Gastrocnemius medialis (tissue), 4 donors: Measurements from ENCODE around the gene BNC2. TPM values are rescaled to one million over a fixed set of nuclear protein-coding genes. Genes with fewer than 3 reads are reported as not detected.
"Not testable (repeated sequence)": the region's sequence is repeated elsewhere in the genome, so short reads cannot be mapped to it uniquely, and the experiment has no call there.

ENCODE experiments used
- ATAC-seq, 2 donors: fragments of 150-250 bp; one replicate each; pipeline ENCODE4 v1.9.1; 2016
- DNase-seq, 2 donors: peaks; one replicate each; pipeline ENCODE4 v3.0.0-alpha.2; 2019
- H3K27ac ChIP-seq, 4 donors: fragments of 200-600 bp; sonication (generic); 1 replicate in 1 of 4; 2 replicates in 3 of 4; pipeline ENCODE4 v1.5.1; 2016 to 2018; ENCODE audit warnings: mild to moderate bottlenecking in 2 of 4, moderate library complexity in 1 of 4
- H3K27me3 ChIP-seq, 3 donors: fragments of 200-600 bp; sonication (generic) in 2 of 3; 1 replicate in 1 of 3; 2 replicates in 2 of 3; pipeline versions ENCODE4 v1.5.1 to v1.6.0; 2016 to 2019; ENCODE audit warnings: mild to moderate bottlenecking in 1 of 3, moderate library complexity in 1 of 3
- H3K36me3 ChIP-seq, 2 donors: fragments of 200-600 bp; sonication (generic) in 1 of 2; one replicate each; pipeline ENCODE4 v1.5.1; 2017 to 2018
- H3K4me1 ChIP-seq, 2 donors: fragments of 200-600 bp; sonication (generic) in 1 of 2; one replicate each; pipeline ENCODE4 v1.5.1; 2016 to 2017; ENCODE audit warnings: mild to moderate bottlenecking in 2 of 2
- H3K4me3 ChIP-seq, 4 donors: fragments of 200-600 bp; sonication (generic) in 3 of 4; 1 replicate in 1 of 4; 2 replicates in 3 of 4; pipeline ENCODE4 v1.5.1; 2016 to 2019; ENCODE audit warnings: mild to moderate bottlenecking in 2 of 4
- H3K9me3 ChIP-seq, 3 donors: fragments of 200-600 bp; sonication (generic) in 2 of 3; 1 replicate in 1 of 3; 2 replicates in 2 of 3; pipeline ENCODE4 v1.5.1; 2016 to 2019
- POLR2A ChIP-seq, 2 donors: fragments of 450-650 bp; IDR thresholded peaks; one replicate each; pipeline ENCODE4 v1.6.1; 2017; ENCODE audit warnings: antibody characterized with exemption in 2 of 2, mild to moderate bottlenecking in 2 of 2, moderate library complexity in 2 of 2
- in situ Hi-C, 4 donors: fragments of 200-750 bp; cut with MboI; loops; one replicate each; pipeline versions ENCODE4 v1.15.0 to v1.8.0; 2017; ENCODE audit warnings: low sequenced_read_pairs in 4 of 4
- intact Hi-C: fragments of 100-400 bp; cut with DNase I; formaldehyde crosslinking; loops from one replicate; pipeline ENCODE4 v1.15.1; 2023; ENCODE audit warnings: low total_unique reads
- total RNA-seq, 4 donors: library from RNA; depleted of rRNA; stranded (reverse); fragments of >200 nt; gene quantifications; one replicate each; pipeline versions ENCODE4 v1.1.0 to v1.2.3, GENCODE V29; 2016
- TF ChIP-seq, protein P1 (sequence below), 5 experiments: fragments of 450-650 bp in 3 of 5; fragments of 200-600 bp in 2 of 5; sonication (generic) in 2 of 5; IDR thresholded peaks in 4 of 5; conservative IDR thresholded peaks in 1 of 5; 1 replicate in 4 of 5; 2 replicates in 1 of 5; pipeline ENCODE4 v1.5.1; 2016 to 2019; ENCODE audit warnings: antibody characterized with exemption in 5 of 5, mild to moderate bottlenecking in 3 of 5, moderate library complexity in 3 of 5

The BNC2 gene
- total RNA-seq, 4 donors from 2014 or later: 40.9 to 122 (median 68.7) TPM

DNA sequence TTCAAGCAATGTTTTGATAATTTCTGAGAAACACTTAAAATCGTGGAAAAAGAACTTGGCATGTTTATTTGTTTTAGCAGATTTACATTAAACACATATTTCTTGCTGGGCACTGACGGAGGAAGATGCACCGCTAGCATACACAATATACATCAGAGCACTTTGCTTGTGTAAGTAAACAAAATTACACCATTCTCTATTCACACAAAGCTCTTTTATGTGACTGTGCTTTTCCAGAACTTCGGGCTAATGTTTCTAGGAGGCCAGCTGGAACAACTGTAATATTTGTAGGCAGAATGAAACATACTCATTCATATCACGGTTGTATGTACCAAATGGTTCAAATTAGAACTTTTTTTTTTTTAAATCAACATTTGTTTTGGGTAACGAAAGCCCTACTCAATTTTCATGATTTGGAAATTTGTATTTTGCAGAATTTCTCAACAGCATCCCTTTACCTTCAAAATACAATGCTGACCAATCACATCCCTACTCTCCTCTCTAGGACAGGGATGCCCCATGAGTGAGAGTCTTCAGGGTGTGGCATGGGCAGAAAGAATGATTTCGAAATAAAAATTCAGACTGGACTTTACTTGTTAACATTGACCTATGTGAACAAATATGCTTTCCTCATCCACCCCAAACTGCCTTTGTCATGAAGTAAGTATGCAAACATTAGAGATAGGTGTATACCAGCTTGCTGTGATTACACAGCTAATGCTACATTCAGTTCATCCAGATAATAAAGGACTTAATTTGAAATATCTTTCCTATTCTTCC lies 425.1 kb downstream of the BNC2 start:
- ATAC-seq (no peak), DNase-seq (no peak)
- in situ Hi-C loops: no loop called here
- H3K4me1 ChIP-seq: peaks cover 0 to 3% of the 10 kb centered on the region in 2 donors
- intact Hi-C loops: no loop called here
- no peaks in the 10 kb centered on the region for H3K27me3 ChIP-seq
- H3K9me3 ChIP-seq: no peaks in the 10 kb centered on the region
- H3K4me3 ChIP-seq: no peak overlapping the region
- no peak overlapping the region for H3K27ac ChIP-seq
- H3K36me3 ChIP-seq: no peaks in the 10 kb centered on the region
- no peak for TF ChIP-seq POLR2A (IDR thresholded peaks at IDR 0.05)
- TF ChIP-seq, protein P1, sequence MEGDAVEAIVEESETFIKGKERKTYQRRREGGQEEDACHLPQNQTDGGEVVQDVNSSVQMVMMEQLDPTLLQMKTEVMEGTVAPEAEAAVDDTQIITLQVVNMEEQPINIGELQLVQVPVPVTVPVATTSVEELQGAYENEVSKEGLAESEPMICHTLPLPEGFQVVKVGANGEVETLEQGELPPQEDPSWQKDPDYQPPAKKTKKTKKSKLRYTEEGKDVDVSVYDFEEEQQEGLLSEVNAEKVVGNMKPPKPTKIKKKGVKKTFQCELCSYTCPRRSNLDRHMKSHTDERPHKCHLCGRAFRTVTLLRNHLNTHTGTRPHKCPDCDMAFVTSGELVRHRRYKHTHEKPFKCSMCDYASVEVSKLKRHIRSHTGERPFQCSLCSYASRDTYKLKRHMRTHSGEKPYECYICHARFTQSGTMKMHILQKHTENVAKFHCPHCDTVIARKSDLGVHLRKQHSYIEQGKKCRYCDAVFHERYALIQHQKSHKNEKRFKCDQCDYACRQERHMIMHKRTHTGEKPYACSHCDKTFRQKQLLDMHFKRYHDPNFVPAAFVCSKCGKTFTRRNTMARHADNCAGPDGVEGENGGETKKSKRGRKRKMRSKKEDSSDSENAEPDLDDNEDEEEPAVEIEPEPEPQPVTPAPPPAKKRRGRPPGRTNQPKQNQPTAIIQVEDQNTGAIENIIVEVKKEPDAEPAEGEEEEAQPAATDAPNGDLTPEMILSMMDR (IDR thresholded peaks at IDR 0.05 in 4 of 5, conservative IDR thresholded peaks at IDR 0.05 in 1 of 5): no peak

DNA sequence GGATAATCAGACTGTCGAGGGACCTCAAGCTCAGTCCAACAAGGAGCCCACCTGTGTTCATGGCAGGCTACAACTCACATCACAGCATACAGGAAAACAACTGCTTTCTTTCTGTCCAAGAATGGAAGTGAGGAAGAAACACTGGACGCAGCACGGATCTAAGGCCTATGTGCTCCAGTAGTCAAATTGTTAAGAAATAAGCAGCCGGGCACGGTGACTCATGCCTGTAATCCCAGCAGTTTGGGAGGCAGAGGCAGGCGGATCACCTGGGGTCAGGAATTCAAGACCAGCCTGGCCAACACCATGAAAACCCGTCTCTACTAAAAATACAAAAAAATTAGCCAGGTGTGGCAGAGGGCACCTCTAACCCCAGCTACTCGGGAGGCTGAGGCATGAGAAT lies 427.8 kb downstream of the BNC2 start:
- Histone ChIP-seq H3K9me3 (no peaks in the 10 kb centered on the region), H3K27ac (no peak overlapping the region), H3K36me3 (no peaks in the 10 kb centered on the region), H3K4me3 (no peak overlapping the region), H3K4me1 (peaks cover 0 to 3% of the 10 kb centered on the region in 2 donors), H3K27me3 (no peaks in the 10 kb centered on the region)
- in situ Hi-C loops (no loop called here), intact Hi-C loops (no loop called here)
- no peak for TF ChIP-seq POLR2A (IDR thresholded peaks at IDR 0.05)
- TF ChIP-seq, protein P1 (IDR thresholded peaks at IDR 0.05 in 4 of 5, conservative IDR thresholded peaks at IDR 0.05 in 1 of 5): no peak
- ATAC-seq: peak in 1 of 2 donors; percentile 75
- peak in 1 of 2 donors; percentile 47 for DNase-seq

DNA sequence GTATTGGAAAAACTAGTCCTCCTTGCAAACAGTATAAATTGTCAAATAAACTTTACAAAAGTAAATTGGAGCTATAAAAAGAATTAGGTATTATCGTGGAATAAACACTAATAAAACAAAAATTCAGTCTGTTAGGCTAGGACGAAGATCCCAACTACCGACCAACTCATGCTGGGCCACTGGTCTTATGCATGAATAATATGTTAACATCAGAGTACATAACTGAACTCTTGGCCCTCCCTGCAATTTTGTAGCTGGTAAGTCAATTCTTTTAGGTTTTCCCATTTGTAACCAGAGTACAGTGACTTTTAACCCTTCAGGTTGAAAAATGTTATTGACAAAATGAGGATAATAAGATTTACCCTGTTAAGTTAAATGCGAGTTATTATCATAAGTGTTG lies 428.7 kb downstream of the BNC2 start:
- Histone ChIP-seq H3K27ac (no peak overlapping the region), H3K4me3 (no peak overlapping the region), H3K9me3 (no peaks in the 10 kb centered on the region), H3K36me3 (no peaks in the 10 kb centered on the region), H3K4me1 (peaks cover 0 to 3% of the 10 kb centered on the region in 2 donors), H3K27me3 (no peaks in the 10 kb centered on the region)
- intact Hi-C loops: no loop called here
- ATAC-seq (no peak), DNase-seq (no peak)
- in situ Hi-C loops: no loop called here
- TF ChIP-seq POLR2A (IDR thresholded peaks at IDR 0.05): no peak
- TF ChIP-seq, protein P1 (IDR thresholded peaks at IDR 0.05 in 4 of 5, conservative IDR thresholded peaks at IDR 0.05 in 1 of 5): no peak

DNA sequence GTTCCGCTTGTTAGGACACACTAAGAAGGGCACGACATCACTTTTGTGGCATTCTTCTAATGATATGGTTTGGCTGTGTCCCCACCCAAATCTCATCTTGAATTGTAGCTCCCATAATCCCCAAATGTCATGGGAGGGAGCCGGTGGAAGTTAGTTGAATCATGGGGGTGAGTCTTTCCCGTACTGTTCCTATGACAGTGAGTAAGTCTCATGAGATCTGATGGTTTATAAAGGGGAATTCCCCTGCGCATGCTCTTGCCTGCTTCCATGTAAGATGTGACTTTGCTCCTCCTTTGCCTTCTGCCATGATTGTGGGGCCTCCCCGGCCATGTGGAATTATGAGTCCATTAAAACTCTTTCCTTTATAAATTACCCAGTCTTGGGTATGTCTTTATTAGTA lies 431.6 kb downstream of the BNC2 start:
- ATAC-seq, H3K9me3 ChIP-seq, DNase-seq, H3K4me1 ChIP-seq, H3K27ac ChIP-seq, H3K36me3 ChIP-seq, H3K27me3 ChIP-seq, H3K4me3 ChIP-seq, intact Hi-C loops, in situ Hi-C loops: not testable (repeated sequence)

DNA sequence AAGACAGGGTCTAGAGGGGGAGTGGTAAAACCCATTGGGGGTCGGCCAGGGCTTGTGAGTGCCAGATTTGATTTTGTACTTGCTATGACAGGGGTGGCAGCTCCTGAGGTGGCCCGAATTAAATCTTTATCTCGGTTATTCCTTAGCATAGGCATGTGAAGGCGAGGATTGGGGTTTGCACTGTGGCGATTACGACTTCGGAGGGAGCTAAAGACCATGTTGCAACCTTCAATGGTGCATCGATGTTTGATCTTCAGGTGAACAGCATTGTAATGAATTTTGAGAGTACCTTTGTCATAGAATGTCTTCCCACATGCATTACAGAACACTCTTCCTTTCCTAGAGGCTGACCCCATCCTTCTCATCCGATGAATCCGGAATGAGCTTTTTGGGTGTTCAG lies 433.9 kb downstream of the BNC2 start:
- Histone ChIP-seq H3K9me3 (no peaks in the 10 kb centered on the region), H3K36me3 (no peaks in the 10 kb centered on the region), H3K27ac (no peak overlapping the region), H3K27me3 (no peaks in the 10 kb centered on the region), H3K4me1 (no peaks in the 10 kb centered on the region), H3K4me3 (no peak overlapping the region)
- ATAC-seq: no peak
- no peak for TF ChIP-seq POLR2A (IDR thresholded peaks at IDR 0.05)
- TF ChIP-seq, protein P1 (IDR thresholded peaks at IDR 0.05 in 4 of 5, conservative IDR thresholded peaks at IDR 0.05 in 1 of 5): no peak
- no peak for DNase-seq
- in situ Hi-C loops (no loop called here), intact Hi-C loops (no loop called here)
